AG09319 (cell line): ENCODE measurements around the gene SLC25A18.

Experiments used
- DNase-seq: peaks from one replicate; pipeline ENCODE4 v3.0.0-alpha.2; 2010; ENCODE audit warnings: low read depth; ENCODE audit errors: extremely low read depth
- CTCF ChIP-seq: IDR thresholded peaks from 2 replicates; pipeline ENCODE4 v1.5.1; 2011; ENCODE audit warnings: low read depth, mild to moderate bottlenecking, inconsistent platforms, low read length, moderate library complexity

Gene SLC25A18

GRCh38 chr22:17537155-17537554 is 26.1 kb upstream of the SLC25A18 start:
- no peak for TF ChIP-seq CTCF
- DNase-seq, result no peak

- TF ChIP-seq CTCF, result no peak
- DNase-seq, result no peak
These were observed 22.8 kb upstream of the SLC25A18 start for GRCh38 chr22:17540481-17540880.

GRCh38 chr22:17541476-17541875 is 21.8 kb upstream of the SLC25A18 start:
- no peak for DNase-seq
- no peak for TF ChIP-seq CTCF

- DNase-seq, result no peak
- TF ChIP-seq CTCF, result no peak
These were observed 20.8 kb upstream of the SLC25A18 start for GRCh38 chr22:17542452-17542851.

GRCh38 chr22:17548010-17548755 is 15.1 kb upstream of the SLC25A18 start:
- no peak for TF ChIP-seq CTCF
- DNase-seq, result no peak

GRCh38 chr22:17548756-17549035 is 14.6 kb upstream of the SLC25A18 start:
- TF ChIP-seq CTCF, result no peak
- no peak for DNase-seq

GRCh38 chr22:17549183-17549582 is 14.1 kb upstream of the SLC25A18 start:
- no peak for TF ChIP-seq CTCF
- no peak for DNase-seq
